Colon (tissue), 2 donors: ENCODE data around the gene AXL.
"Not testable (repeated sequence)": the region's sequence is repeated elsewhere in the genome, so short reads cannot be mapped to it uniquely, and the experiment has no call there.

Source experiments
- FAIRE-seq: peaks from 2 replicates; lab custom pipeline; 2012; peaks lifted over from hg19 to GRCh38; lab: Jason Lieb, UNC
- donor health status: control.
- donor health status: control.

The AXL gene

DNA sequence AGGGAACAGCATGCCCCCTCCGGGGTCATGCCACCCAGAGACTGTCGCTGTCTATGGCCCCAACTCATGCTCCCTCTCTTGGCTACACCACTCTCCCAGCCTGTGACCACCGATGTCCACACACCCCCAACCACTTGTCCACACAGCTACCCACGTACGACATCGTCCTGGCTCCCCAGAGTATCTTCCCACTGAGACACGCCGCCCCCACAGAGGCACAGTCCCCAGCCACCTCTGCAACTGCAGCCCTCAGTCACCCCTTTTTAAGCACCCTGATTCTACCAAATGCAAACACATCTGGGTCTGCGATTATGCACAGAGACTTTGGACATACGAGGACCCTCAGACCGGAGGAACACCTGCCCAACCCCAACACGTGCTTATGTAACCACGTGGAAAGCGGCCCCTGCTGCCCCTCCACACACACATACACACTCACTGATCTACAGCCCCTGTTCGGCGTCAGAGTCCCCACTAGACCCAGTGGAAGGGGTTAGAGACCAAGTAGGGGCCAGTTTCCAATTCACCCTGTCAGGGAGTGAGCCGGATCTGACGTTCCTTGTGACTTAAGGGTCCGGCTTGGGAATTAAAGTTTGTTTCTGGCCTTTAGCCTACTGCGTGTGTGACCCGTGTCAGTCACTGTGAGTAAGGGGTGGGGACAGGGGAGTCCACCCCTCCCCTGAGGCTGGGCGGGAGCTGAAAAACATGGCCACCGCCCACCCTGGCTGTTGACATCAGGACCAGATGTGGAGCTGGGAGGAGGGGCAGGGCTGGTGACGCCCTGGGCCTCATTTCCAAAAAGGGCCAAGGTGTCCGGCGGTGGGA lies 11.9 kb upstream of the AXL start:
- FAIRE-seq = no peak

DNA sequence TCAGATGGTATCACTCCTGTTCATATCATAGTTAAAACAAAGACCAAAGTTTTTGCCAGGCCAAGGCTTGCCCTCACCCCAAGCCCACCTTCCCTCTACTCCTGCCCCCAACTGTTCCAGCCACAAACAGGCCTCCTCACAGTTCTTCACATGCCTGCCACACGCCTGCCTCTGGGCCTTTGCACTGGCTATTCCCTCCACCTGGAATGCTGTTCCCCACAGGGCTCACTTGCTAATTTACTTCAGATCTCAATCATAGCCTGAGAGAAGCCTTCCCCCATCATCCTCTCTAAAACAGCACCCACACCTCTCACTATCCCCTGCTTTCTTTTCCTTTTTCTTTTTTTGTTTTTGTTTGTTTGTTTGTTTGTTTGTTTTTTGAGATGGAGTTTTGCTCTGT lies 4.9 kb upstream of the AXL start:
- FAIRE-seq = no peak

DNA sequence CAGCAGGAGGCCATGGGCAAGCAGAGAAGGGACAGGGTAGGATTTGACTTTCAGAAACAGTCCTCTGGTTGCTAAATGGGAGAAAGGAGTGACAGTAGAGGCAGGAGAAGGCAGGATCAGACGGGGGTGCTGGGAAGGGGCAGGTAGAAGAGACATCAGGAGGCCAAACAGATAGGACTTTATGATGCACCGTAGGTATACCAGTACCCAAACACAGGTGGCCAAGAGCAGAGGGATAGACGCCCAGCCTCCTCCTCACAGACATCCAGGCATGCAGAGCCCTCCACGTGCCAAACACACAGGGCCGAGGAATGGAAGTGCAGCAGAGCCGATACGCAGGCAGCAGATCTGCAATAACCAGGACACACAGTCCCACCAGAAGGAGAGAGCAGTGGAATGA lies 1.3 kb upstream of the AXL start:
- FAIRE-seq = no peak

DNA sequence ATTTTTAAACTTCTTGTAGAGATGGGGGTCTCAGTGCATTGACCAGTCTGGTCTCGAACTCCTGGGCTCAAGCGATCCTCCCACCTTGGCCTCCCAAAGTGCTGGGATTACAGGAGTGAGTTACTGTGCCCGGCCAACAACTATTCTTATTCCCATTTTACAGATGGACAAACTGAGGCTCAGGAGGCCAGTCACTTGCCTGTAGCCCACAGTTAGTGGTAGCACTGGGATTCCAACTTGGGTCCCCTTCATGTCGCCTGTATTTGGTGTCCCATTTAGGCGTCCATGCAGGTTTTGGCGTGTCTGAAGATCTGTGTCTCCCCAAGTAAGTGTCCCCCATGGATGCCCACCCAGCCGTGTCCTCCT lies 791 bp upstream of the AXL start:
- FAIRE-seq = no peak

DNA sequence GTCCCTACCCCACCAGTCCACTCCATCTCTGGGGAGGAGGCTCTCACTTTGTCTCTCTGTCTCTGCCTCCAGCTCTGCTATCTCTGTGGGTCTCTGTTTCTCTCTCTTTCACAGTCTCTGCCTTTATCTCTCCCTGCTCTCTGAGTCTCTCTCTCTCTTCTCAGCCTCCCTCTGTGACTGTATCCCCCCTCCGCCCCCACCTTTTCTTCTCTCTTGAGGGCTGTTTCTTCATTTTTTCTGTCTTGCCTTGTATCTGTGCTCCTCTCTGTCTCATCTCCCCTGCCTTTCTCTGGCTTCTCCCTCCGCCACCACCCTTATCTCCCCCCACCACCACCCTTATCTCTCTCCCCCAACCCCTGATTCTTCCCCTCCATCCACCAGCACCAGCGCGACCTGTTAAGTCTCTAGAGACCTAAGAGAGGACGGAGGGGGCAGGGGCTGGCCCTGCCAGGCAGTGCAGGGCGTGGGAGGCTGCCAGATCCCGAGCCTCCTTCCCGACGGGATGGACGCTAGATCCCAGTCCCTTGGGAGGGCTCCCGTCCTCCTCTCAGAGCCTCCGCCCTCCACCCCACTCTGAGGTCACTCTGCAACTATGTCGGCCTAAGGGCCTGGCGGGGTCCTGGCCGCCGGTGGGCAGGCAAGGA lies 1.0 kb downstream of the AXL start:
- FAIRE-seq = no peak

DNA sequence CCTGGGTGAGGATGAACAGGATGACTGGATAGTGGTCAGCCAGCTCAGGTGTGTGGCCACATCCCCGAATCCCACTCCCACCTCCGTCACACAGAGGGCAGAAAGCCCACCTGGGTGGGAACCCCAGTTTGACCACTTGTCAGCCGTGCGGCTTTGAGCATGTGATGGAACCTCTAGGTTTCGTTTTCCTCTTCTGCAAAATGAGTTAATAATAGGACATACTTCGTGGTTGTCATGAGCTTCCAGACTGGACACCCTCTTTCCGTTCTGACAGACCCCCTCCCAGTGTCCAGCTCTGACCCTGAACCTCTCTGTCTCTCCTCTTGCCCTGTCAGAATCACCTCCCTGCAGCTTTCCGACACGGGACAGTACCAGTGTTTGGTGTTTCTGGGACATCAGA lies 1.8 kb downstream of the AXL start:
- FAIRE-seq = no peak

DNA sequence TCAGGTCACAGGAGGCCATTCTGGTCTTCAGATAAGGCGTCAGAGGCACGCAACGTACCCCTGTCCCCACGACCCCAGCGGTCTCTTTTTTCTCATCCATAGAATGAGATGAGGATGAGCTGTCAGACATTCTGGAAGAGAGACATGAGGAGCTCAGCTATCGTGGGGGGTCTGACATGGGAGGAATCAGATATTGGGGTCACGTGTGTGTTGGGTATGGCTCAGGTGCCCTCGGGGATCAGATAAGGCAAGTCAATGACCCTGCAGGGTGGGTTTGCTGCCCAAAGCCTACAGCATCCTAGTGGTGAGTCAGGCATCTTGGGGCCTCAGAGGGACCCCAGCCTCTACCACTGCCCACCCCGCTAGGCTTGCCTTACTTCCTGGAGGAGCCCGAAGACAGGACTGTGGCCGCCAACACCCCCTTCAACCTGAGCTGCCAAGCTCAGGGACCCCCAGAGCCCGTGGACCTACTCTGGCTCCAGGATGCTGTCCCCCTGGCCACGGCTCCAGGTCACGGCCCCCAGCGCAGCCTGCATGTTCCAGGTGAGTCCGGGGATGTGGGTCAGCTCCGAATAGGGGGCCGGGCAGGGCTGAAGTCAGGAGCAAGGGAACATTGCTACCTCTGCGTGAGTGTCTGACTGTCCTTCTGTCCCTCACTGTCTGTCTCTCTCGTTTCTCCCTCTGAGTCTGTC lies 2.6 kb downstream of the AXL start:
- FAIRE-seq = no peak

DNA sequence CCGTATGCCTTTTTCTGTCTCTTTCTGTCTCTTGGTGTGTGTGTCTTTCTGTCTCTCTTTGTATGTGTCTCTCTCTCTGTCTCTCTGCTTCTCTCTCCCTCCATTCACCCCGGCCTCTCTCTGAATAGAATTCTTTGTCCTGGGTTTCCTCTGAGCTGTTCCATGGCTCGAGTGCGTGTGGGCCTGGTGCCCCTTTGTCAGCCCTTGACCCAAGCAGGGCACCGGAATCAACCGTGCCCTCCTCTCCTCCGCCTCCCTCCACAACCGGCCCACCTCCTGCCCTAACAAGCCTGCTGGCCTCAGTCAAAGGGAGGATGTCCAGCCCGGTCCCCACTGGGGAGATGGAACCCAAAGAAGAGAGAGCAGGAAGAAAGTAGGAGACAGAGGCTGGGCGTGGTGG lies 3.2 kb downstream of the AXL start:
- FAIRE-seq = no peak

DNA sequence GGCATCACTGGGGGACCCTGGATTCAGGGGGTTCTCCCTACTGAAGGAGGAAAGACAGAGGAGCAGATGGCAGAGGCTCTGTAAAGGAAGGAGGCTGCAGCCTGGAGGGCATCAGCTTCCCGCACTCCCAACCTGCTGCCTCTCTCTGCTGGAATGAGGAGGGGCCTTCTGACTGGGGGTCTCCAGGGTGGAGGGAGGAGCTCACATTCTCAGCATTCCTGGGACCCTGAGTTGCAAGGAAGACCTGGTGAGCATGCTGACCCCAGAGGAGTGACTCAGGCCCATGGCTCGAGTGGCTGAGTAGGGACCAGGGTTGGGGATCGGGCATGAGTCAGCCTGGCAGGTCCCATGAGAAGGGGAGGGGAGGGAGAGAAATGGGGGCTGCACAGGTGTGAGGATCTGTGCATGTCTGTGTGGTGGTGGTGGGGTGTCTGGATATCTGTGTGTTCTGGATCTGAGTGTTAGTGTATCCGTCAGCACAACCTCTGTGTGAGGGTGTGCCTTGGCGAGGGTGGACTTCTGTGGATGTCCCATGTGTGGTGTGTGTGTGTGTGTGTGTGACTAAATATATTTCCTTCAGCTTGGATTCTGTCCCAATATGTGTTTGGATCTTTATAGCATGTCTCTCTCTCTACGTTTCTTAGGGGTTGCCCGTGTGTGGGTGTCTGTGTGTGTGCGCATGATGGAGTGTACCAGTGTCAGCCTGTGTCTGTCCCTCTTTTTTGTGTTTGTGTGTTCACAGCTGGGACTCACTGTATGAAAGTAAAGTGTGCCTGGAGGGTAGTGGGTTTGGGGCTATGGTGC lies 4.6 kb downstream of the AXL start:
- FAIRE-seq = no peak

DNA sequence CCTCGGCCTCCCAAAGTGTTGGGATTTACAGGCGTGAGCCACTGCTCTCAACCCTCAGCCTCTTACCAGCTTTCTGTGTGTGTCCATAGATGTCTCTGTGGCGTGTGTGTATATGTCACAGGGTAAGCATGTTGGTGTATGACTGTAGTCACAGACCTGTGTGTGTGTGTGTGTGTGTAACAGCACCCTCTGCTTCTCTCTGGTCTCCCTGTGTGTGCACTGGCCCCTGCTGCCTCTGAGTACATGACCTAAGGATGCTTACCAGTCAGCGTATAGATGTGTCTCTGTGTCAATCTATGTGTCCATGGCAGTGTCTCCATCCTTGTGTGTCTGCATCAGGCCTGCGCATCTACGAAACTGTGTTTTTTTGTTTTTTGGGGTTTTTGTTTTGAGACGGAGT lies 5.6 kb downstream of the AXL start:
- FAIRE-seq = no peak

DNA sequence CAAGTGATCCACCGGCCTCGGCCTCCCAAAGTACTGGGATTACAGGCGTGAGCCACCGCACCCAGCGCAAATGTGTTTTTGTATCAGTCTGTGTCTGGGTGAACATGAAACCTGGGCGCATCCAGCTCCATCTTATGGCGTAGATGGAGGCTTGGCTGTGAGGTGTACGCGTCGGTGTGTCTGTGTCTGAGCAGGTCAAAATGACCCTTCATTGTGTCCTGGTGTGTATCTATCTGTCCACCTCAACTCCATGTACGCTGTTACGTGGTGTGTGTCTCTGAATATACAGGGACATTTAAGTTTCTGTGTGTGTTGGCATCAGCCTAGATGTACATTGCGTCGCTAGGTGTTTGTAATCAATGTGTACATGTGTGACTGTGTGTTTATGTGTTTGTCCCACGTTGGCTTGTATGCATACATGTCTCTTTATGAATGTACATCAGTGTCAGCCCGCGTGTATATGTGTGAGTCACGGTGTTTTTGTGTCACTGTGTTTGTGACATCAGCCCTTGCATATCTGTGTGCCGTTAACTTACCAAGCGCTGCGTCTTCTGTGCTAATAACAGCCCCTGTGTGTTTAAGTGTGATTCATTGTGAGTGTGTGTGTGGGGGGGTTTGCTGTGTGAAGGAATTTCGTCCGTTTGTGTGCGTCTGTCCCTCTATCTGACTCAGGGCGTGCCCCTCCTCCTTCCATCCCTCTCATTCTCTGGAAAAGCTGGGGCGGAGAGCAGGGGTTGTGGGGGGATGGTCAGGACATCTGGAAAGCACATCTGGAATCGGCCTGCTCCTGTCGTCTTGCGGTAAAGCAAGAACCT lies 6.4 kb downstream of the AXL start:
- no peak for FAIRE-seq

DNA sequence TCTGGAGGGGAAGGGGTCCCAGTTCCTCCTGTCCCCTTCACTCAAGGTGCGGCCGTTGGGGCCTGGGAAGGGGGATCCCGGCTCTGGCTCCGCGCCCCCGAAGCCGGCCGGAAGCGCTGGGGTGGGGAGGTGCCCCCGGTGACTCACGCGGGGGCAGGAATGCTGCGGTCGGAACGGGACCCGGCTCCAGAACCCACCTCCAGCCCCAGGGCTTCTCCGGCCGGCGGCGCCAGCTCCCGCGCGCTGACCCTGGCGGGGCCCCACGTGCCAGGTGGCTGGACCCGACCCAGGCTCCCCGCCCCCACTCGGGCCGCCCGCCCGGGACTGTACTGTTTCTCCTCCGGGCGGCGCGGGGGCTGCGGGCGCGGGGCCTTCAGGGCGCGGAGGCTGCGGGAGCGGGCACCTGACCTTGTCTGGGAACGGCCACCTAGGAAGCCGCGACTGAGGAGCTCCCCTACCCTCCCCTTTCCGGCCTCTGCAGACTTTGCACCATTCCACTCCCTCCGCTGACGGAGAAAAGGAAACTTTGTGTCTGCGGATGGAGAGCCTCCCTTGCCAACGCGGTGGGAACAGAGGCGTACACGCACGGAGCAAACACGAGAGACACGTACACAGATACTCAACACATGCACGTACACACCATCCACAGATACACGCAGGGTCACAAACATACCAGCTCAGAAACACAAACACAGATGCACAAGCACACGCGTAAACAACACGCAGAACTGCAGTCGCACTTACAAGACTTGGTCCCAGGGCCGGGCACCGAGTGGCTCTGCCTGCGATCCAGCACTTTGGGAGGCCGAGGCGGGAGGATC lies 7.2 kb downstream of the AXL start:
- no peak for FAIRE-seq

DNA sequence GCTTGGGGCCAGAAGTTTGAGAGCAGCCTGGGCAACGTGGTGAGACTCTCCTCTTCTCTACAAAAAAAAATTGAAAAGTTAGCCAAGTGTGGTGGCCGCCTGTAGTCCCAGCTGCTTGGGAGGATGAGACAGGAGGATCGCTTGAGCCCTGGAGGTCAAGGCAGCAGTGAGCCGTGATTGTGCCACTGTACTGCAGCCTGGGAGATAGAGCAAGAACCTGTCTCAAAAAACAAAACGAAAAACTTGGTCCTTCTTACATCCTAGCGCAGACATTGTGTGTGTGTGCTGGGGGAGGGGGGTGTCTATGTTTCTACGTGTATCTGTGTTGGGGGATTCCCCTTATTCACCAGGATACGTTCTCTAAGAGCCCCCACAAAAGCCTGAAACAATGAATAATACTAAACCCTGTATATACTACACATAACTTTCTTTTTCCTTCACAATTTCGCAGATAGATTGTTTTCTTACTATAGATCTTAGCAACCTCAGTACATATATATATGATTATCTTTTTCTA lies 7.9 kb downstream of the AXL start:
- no peak for FAIRE-seq

DNA sequence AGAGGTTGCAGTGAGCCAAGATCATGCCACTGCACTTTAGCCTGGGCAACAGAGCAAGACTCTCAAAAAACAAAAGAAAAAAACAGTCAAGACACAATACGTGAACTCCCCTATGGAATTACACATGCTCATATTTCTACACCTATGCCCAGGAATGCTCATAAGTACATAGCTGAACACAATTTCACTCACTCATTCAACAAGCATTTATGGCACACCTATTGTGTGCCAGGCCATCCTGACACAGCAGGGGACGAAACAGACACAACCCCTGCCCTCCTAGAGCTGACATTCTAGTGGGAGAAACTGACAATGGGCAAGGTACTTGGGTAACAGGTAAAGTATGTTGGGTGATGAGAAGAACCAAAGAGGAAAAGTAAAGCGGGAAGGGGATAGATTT lies 9.5 kb downstream of the AXL start:
- no peak for FAIRE-seq

DNA sequence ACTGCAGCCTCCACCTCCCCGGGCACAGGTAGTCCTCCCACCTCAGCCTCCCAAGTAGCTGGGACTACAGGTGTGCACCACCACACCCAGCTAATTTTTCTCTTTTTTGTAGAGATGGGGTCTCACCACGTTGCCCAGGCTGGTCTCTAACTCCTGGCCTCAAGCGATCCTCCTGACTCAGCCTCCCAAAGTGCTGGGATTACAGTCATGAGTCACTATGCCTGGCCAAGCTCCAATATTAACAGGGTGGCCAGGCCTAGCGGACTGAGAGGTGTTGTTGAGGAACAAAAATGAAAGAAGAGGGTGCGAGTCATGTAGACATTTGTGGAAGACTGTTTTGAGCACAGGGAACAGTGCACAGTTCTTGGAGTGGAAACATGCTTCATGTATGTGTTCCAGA lies 10.3 kb downstream of the AXL start:
- not testable (repeated sequence) for FAIRE-seq

DNA sequence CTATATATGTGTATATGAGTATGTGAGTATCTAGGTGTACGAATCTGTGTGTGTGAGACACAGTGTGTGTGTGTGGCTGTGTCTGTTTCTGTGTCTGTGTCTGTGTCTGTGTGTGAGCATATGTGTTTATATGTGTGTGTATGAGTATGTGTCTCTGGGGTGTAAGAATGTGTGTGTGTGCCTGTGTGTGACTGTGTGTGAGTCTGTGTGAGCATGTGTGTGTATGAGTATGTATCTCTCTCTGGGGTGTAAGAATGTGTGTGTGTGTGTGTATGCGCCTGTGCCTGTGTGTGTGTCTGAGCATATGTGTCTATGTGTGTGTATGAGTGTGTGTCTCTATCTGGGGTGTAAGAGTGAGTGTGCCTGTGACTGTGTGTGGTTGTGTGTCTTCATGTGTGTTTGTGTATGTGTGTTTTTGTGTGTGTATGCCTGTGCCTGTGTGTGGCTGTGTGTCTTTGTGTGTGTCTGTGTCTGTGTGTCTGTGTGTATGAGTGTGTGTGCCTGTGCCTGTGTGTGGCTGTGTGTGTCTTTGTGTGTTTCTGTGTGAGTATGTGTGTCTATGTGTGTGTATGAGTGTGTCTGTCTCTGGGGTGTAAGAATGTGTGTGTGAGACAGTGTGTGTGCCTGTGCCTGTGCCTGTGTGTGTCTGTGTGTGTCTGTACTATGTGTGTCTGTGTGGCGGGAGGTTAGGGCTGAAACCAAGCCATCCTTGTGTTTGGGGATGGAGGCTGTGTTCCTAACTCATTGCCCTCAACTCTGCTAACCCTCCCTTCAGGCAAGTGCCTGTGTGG lies 11.2 kb downstream of the AXL start:
- no peak for FAIRE-seq

DNA sequence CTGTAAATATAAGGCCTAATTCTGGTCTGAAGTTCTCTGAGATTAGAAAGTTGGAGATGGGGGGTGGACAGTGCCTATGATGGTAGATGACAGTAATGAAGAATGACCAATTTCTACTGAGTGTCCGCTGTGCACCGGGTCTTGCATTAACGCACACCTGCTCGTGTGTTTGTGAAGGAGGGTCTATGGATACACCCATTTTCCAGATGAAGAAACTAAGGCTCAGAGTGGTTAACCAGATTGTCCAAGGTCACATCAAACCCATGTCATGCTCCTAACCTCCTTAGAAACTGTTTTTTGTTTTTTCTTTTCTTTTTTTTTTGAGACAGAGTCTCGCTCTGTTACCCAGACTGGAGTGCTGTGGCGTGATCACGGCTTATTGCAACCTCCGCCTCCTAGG lies 13.7 kb downstream of the AXL start:
- FAIRE-seq = no peak

DNA sequence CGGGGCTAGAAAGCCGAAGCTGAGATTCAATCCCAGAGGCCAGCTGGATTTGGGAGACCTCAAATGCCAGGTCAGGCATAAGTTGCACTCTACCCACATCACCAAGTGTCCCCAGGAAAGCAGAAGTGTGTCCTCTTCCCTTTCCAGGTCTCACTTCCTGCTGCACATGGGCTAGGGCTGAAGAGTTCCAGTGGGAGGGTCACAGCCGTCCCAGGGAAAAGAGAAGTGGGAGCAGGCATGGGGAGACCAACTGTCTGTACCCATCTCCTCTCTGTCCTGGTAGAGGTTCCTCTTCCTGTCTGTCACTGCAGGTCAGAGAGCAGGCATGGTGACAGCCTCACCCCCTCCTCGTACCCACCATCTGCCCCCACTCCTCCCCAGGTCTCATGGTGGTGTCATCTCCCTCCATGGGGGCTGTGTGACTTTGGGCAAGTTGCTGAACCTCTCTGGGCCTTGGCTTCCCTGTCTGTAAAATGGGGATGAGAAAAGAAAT lies 14.8 kb downstream of the AXL start:
- no peak for FAIRE-seq

DNA sequence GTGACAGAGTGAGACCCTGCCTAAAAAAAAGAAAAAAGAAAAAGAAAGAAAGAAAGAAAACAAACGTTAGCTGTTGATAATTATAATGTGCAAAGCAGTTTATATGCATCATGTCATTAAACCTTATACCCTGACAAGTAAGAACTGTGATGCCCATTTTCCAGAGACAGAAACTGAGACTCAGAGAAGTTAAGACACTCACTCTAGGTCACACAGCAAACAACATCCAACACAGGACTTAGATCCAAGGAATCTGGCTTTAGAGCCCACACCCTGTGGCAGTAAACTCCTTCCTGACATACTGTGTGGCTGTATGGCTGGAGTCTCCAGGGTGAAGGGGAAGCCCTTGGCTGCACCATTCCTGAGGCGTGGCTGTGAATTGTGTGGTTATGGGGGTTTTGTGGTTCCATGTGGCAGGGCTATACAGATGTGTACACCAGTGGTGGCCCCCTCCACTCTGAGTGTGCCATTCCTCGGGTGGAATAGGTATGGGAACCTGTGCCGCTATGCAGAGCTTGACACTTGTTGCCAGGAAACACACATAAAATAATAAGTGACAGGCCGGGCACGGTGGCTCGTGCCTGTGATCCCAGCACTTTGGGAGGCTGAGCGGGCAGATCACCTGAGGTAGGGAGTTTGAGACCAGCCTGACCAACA lies 15.6 kb downstream of the AXL start:
- no peak for FAIRE-seq
